ENCODE measurements around the gene CTRL. TPM values are rescaled to one million over a fixed set of nuclear protein-coding genes. Genes with fewer than 3 reads are reported as not detected.

The CTRL gene
- polyA plus RNA-seq, 3 donors, result 6.7 to 7.6 (median 7.0) TPM

DNA sequence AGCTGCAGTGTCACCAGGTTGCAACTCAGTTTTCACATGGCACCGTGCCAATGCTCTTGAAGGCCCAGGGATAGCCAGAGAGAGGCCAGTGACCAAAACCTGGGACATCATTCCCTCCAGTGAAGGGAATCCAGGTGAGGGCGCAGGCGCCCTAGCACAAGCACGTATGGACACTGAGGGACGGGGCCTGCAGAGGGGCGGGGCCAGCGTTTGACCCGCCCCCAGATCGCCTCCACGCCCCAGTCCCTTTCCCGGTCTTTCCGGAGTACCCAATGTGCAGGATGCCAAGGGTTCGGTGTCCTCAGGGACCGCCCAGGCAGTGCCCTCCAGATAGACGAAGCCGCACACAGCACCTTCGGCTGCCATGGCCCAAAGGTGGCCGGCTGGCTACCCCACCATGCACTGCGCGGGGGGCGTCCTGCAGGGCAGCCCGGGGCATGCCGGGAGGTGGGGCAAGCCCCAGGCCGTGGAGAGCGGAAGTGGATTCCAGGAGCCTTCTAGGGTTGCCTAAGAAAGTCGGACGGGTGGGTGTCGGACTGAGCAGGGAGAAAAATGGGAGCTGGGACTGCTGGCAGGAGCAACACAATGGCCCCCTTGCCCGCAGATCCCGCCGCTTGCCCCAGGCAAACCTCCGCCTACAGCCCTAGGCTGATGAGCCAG lies 32.1 kb upstream of the CTRL start:
- DNase-seq (ENCODE audit: low read depth in 3 of 3, low spot score in 2 of 3), result peak in 1 of 3 donors; percentile 10

DNA sequence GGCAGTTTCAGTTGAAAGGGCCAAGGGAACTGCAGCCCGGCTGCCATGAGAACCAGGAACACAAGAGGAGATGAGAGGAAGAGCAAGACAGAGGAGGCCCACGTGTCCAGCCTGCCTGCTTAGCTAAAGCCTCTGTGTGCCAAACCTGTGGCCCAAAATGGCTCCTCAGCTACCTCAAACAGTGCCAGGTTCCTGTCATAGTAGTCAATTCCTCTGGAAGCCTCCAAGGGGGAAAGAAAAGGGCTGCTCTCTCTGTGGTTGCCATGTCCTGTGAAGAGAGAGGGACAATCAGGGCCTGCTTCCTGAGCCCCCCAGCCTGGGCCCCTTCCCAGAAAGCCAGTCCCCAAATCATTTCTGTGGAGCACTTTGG lies 31.6 kb upstream of the CTRL start:
- no peak for DNase-seq (ENCODE audit: low read depth in 3 of 3, low spot score in 2 of 3)

DNA sequence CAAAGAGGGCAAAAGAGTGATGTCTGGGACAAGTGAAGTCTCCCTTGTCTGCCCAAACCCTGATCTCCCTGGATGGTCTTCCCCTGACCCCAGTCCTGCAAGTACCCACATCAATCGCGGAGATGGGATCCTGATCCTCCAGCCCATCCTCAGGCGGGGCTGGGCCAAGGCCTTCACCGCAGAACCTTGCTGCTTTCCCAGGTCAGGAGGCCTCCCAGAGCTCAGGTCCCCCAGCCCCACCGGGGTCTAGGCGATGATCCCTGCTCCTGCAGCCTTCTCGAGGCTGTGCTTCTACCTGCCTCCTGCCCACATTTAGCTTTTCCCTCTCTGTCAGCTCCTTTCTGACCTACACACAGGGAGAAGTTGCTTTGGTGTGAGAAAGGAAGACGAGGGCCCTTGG lies 30.5 kb upstream of the CTRL start:
- DNase-seq (ENCODE audit: low read depth in 3 of 3, low spot score in 2 of 3), result no peak

DNA sequence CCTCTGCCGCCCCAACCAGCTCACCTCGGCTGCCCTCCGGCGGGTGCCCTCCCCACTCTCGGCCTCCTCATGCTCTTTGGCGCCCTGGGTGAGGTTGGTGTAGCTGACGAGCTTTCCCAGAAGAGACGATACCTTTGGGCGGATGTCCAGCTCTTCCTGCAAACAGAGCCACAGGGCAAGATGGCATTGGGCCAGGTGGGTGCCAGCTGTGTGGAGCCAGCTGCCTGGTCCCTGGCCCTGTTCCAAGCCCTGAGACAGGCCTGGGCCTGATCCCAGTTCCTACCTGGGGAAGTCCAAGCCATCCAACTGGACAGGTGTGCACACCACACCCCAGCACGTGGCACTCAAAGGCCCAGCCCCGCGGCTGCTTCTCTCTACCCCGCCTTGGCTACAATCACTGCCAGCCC lies 29.9 kb upstream of the CTRL start:
- DNase-seq (ENCODE audit: low read depth in 3 of 3, low spot score in 2 of 3), result no peak

DNA sequence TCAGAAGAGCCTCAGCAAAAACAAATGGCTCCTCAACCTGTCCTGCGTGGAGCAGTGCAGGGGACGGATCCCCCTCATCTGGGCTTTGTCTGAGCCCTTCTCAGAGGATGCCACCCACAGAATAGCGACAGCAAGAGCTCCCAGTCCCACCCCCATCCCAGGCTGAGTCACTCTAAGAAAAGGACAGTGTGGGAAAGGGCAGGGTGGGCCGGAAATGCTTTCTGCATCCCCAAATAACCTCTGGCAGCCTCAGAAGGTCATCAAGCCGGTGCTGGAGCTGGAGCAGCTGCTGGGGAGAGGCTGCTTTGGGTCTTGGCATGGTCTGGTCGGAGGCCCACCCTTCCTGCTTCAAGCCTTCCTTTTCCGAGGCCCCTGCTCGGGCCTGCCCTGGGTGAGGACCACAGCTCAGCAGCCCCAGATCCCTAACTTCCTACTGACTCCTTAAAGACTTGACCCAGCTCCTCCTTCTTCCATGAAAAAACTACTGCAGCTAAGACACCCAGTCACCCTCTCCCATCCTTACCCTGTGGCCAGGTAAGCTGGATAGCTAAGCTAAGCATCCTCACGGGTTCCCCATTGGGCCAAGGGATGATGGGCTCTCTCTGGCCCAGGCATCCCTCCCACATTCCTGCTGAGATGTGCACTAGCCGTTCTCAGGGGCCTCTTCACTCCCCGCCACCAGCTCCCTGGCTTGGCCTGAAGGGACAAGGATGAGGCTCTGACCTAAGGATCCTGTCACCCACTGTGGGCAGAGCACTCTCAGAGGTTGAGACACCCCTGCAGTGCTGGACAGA lies 28.1 kb upstream of the CTRL start:
- no peak for DNase-seq (ENCODE audit: low read depth in 3 of 3, low spot score in 2 of 3)

DNA sequence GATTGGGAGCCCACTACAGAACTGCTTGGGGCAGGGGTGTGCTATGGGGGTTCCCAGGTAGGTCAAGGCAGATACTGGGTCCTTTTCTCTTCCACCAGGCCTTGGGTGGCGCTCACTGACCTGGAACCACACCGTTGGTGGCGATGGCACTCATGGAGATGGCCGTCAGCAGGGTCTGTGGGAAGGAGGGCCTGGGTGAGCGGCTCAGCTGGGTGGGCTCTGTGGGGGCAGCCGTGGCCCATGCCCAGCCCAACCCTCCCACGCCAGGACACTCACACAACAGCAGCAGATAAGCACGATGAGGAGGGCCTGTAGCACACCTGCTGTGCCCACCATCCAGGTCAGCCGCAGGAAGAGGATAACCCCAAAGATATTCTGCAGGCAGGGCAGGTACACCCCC lies 26.0 kb upstream of the CTRL start:
- no peak for DNase-seq (ENCODE audit: low read depth in 3 of 3, low spot score in 2 of 3)

DNA sequence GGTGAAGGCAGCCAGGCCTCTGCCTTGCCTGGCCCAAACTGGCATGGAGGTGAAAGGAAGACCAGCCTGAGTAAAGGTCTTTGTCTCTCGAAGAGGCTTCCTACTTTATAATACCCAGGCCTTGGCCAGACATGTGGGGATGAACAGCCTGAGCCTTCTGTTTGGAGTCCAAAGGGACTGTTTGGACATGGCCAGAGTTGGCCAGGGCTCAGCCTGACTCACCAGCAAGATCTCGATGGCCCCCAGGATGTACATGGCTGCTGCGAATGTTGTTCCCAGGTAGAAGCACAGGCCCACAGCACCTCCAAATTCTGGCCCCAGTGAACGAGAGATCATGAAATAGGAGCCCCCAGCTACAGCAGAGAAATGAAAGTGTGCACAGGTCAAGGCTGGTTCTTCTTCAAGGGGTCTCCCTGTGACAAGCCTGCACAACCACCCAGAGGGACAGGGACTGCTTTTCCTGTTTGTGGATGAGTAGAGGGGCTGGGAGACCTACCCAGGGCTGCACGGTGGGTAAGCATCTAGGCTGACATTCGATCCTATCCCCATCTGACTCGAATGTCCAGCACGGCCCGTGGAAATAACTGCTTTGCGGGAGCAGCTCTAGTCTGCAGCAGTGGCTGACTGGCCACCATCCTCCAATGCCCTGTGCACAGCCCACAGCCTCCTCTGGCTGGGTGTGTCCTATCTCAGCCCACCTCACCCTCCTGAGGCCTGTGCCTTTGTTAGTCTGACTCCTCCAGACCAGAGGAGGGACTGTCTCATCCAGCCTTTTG lies 22.9 kb upstream of the CTRL start:
- DNase-seq (ENCODE audit: low read depth in 3 of 3, low spot score in 2 of 3), result no peak

DNA sequence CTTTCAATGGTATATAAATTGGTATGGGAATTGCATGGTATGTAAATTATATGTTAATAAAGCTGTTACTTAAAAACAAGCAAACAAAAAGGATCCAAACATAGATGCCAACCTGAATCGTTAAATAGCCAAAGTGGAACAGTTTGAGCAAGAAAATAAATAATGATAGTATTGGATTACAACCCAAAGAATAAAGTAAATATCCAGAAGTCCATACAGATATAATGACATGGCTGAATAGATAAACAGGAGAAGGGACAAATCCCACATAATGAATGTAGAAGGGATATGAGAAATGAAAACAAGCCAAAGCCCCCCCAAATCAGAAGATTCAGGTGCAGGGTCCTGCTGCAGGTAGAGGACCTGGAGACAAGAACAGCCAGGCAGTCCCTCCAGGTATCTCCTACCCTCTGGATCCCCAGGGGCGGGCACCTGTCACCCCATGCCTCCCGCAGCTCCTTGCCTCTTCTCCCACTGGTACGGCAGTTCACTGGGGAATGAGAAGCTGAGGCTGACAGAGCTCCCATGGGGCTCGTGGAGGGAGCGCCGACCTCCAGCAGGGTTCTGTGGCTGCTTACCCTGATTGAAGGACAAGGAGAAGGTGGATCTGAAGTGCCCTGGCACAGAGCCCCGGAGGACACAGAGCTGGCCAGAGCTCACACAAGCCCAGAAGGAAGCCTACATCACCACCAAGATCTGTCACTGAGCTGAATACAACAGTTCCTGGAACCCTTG lies 22.1 kb upstream of the CTRL start:
- no peak for DNase-seq (ENCODE audit: low read depth in 3 of 3, low spot score in 2 of 3)

DNA sequence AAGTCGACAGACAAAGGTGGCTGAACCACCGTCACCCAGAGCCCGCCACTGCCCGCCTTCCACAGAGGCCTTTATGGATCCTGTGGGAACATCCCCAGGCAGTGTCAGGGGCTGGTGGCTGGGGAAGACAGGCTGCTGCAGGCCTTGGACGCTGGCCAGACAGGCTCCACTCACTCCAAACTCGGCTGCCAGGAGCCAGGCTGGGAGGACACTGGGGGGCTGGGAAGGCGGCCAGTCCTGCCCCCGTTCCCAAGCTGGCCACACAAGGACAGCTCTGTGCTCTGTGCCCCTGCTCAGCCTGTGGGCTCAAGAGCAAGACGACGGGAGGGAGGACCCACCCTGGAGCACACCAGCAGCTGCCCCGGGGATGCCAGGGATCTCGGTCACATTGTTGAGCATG lies 19.8 kb upstream of the CTRL start:
- no peak for DNase-seq (ENCODE audit: low read depth in 3 of 3, low spot score in 2 of 3)

DNA sequence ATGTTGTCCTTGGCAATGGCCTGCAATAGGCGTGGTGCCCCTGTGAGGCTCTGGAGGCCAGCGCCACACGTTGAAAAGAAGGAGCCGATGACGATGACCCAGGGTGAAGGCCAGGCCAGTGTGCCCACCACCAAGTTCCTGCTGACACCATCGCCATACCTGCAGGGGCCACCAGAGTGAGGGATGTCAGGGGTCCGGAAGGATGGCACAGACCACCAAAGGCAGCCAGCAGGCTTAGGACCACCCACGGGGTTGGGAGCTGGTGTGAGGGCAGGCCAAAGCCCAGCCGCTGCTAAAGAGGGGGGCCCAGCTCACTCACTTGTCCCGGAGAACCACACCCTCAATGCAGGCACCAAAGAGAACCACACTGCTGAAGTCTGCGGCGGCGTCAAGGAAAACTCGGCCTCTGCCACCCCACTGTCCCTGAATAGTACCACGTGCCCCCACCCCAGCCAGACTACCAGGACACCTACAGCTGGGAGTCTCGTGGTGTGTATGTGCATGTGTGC lies 18.7 kb upstream of the CTRL start:
- DNase-seq (ENCODE audit: low read depth in 3 of 3, low spot score in 2 of 3), result no peak

DNA sequence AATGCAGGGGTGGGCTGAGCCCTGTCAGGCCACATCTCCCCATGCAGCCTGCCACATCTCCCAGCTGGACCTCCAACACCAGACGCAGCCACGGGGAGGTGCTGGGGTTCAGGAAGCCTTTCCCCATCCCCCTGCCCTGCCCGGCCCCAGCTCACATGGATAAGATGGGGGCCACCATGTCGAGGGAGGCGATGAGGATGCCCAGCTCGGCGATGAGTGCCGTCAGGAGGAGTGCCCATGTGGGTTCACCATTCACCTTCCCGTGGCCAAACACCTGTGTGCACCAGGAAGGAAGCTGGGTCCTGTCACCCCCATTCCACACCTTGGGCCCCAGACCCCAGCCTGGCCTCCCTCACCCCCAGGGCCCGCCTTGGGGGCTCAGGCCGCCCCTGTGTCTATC lies 18.0 kb upstream of the CTRL start:
- no peak for DNase-seq (ENCODE audit: low read depth in 3 of 3, low spot score in 2 of 3)

DNA sequence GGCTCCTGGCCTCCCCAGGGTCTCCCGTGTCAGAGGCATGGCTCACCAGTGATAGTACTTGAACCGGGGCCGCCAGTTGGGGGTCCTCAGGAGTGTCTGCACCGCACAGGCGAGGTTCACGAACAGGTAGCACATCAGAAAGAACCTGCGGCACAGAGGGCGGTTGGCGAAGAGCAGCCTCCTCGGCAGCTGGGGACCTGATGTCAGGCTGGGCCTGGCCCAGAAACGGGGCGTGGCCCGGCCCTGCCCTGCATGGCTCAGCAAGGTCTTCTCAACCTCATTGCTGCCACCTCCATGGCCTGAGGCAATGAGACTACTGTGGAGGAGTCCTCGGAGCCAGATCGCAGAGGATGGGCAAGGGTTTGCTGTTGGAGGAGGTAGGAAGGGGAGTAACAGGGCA lies 16.4 kb upstream of the CTRL start:
- no peak for DNase-seq (ENCODE audit: low read depth in 3 of 3, low spot score in 2 of 3)

DNA sequence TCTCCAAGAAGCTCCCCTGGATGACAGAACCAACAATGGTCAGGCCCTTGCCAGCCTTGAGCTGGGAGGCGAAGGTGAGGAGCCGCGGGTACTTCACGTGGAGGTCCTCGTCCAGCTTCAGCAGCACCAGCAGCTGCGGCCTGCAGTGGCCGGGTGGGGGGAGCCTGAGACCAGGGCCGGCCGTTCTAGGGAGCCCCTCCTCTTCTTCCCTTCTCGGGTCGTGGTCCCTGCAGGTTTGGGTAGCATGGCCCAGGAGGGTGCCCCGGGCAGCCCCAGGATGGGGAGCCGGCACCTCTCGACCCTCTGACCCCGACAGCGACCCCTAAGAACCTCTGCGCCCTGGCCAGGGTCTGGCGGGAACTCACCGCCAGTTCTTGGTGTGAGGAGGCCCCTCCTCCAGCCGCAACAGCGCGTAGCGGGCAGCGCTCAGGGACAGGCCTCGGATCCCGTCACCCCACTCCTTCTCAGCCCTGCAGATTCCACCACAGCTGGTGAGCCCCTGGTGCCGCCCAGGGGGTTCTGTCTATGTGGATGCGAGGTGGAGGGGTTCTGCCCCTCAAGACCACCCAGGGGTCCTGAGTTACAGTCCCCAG lies 15.4 kb upstream of the CTRL start:
- no peak for DNase-seq (ENCODE audit: low read depth in 3 of 3, low spot score in 2 of 3)

DNA sequence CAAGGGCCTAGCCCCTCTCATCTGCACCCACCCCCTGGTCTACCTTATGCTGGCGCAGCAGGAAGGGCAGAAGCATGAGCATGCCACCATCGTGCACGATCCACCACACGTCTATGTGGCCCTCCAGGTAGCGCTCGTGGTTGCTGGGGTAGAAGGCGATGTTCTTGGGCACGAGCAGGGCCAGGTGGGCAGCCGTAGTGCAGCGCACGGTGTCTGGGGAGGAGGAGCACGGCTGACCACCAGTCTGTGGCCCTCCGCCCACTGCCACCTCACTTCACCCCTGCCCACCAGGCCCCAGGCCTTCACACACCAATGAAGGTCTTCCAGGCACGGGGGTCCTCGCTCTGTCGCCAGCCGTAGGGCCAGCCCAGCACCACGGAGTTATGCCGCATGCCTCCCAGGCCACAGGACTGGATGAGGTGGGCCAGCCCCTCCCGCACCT lies 14.5 kb upstream of the CTRL start:
- DNase-seq (ENCODE audit: low read depth in 3 of 3, low spot score in 2 of 3), result no peak

DNA sequence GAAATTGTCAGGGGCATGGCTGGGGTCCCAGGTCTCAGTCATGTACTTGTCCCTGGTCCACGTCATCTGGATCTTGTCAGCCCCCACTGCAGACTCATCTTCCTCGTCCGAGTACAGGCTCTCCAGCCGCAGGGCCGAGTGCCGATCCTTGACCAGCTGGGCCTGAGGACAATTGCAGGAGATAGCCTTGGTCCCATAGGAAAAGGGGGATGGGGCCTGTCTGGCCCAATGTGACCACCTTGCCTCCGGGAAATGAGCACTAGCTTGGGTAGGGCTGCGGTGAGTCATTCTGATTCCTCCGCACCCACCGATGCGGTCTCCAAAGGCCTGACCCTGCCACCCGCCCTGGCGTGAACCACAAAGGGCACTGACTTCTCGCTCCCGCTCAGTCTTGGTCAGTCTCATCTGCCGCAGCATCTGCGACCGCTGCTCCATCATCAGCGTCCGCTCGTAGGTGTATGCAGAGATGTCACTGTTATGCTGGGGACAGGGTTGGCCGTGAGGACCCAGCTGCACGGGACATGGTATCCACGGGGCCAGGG lies 13.8 kb upstream of the CTRL start:
- no peak for DNase-seq (ENCODE audit: low read depth in 3 of 3, low spot score in 2 of 3)

DNA sequence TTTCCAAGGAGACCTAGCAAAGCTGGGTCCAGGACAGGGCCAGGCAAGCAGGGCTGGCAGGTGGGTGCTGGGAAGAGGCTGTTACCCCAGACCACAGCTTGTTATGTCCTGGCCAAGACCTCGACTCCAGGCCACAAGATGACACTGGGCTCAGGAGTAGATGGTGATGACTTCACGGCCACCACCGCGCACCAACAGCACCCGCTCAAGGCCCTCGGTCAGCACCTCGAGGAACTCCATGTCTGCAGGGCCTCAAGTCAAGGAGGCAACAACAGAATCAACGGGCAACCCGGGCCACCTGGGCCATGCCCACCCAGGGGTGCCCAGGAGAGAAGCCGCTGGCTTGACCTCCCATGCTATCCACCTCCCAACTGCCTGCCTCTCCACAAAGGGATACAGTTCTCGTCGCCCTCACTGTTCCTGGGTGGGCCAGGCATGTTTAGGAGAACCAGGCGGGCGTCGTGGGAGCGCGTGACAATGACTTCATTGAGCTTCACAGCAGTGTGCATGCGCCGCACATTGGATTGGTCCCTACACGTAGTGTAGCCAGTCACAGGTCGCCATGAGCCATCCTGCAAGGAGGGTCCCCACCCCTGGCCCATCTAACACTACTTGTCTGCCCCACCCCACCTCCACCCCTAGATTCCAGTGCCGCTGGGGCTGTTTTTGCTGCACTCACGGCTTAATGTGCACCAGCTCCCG lies 13.2 kb upstream of the CTRL start:
- DNase-seq (ENCODE audit: low read depth in 3 of 3, low spot score in 2 of 3), result no peak

DNA sequence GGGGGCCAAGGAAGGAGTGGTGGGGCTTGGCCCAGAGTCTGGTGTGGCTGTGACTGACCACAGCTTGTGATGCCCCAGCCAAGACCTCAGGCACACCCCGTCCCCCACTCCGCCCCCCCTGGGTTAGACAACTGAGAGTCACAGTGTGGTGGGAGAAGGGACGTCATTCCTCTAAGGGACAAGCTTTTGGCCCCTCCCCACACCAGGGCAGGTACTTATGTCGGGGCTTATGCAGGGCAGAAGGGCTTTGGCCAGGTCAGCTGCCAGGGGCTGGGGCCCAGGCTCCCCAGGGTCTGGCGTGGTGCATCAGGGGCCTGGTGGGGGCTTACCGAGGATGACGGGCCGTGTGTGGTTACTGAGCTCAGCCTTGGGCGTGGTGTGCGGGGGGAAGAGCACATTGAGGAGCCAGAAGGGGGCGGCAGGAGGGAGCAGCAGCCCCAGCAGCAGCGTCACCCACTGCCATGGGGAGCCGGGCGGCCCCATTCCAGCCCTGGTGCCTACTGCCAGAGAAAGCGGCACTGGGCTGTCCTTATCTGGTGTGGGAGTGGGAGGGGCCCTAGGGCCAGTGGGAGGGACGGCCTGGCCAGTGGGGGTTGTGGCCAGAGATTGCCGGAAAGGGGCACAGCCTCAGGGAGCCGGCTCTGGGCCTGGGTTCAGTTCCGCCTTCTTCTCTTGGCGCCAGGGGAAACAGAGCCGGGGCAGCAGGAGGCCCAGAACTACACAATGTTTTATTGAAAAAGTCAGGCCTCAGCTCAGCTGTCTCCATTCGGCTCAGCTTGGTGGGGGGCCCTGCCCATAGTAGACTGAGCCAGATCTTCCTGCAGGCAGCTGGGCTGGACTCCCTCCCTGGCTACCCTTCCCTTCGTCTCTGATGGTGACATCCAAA lies 12.2 kb upstream of the CTRL start, which contains the start of gene LCAT:
TSS of gene LCAT (minus strand) at position 502 of the 886 bp plus-strand sequence. CDS start at position 483, 19 bp downstream.
- DNase-seq (ENCODE audit: low read depth in 3 of 3, low spot score in 2 of 3), result no peak

DNA sequence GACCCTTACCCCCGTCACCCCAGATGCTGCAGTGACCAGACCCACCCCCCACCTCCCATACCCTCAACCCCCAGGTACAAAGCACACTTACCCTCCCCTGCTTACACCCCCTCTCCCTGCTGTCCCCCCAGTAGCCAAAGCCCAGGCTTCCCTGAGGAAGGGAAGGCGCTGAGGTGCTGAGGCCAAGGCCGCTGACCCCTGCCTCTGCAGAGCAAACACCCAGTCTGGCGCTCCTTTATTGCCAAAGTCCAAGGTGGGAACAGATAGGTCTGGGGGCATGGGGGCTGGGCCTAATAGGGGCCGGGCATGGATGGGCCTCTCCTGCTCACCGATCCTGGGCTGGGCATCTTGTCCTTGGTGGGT lies 11.6 kb upstream of the CTRL start:
- DNase-seq (ENCODE audit: low read depth in 3 of 3, low spot score in 2 of 3), result no peak

Data from right renal cortex interstitium (tissue), 3 donors.